ENCODE results near the gene ACSM3. TPM values are rescaled to one million over a fixed set of nuclear protein-coding genes. Genes with fewer than 3 reads are reported as not detected.

The ACSM3 gene
- total and polyA plus RNA-seq, 9 of the 15 experiments (the other 6 are each of a cell fraction or from before 2014, with no cell fraction given): 112 to 420 (median 182) TPM

DNA sequence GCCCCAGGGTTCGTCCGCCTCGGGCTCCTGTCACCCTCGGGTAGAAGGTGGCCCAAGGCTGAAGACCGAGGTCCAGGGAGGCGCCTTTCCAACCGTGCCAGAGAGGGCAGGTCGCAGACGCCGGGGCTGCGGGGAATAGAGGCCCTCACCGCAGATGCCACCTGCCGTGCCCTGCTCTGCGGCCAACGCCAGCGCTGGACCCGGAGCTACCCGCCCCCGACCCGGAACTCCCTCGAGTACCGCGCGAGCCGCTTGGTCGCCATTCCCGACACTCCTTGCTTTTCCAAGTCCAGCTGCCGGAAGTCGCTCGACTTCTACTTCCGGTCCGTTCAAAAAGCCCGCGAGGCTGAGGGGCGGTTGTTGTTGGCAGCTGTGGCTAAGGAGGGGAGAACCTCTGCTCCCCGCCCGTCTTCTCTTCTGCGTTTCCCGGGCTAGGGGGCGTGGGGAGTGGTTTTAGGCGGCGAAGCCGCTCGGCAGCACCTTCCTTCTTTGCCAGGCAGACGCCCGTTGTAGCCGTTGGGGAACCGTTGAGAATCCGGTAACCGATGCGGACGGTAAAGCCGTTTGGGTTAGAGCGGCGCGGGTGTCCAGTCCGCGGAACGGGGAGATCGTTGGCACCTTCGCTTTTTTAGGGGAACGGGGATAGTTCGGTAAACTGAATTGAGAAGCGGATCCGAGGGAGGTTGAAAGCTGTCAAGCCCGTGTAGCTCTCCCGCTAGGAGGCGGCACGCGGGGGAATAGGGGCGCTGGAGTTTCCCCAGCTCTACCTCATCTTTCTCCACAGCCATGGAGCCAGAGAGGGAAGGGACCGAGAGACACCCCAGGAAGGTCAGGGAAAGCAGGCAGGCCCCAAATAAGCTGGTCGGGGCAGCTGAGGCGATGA lies 42.6 kb downstream of the ACSM3 start, which contains the start of the genes ERI2 and REXO5:
TSS of gene ERI2 (minus strand) at position 305 of the 883 bp plus-strand sequence. CDS start at position 263, 42 bp downstream.
TSS of gene REXO5 (plus strand) at position 360 of the 883 bp plus-strand sequence. CDS start at position 787, 427 bp downstream.
- Histone ChIP-seq H4K20me1 (replicated peaks; ENCODE audit: control insufficient read depth, insufficient read depth, low read length) (no peaks in the 10 kb centered on the region), H3K27ac (ENCODE audit: extremely low read depth, low read depth, low read length) (peak within 1 kb of the TSS; percentile 98), H3K4me2 (ENCODE audit: insufficient read depth, low read length) (peak within 1 kb of the TSS; percentile 98), H3K9ac (ENCODE audit: insufficient read depth in 1 of 2, low read depth in 2 of 2, low read length in 2 of 2) (peak within 1 kb of the TSS; percentile 95 to 99), H3K4me3 (peak within 1 kb of the TSS; percentile 96), H3K36me3 (ENCODE audit: control insufficient read depth, insufficient read depth, low read length) (peaks cover 29% of the 10 kb centered on the region), H3K9me3 (replicated peaks; ENCODE audit: control insufficient read depth, insufficient read depth, low read depth, low read length) (no peaks in the 10 kb centered on the region; the same call in 1 of the 2 replicates), H2AFZ (ENCODE audit: low read depth, low read length) (peak within 1 kb of the TSS; percentile 93), H3K9me1 (ENCODE audit: control insufficient read depth, insufficient read depth, low read length) (no peaks in the 10 kb centered on the region), H3K27me3 (ENCODE audit: control insufficient read depth in 2 of 2, insufficient read depth in 2 of 2, low read length in 2 of 2) (no peaks in the 10 kb centered on the region), H3K4me1 (replicated peaks in 1 of 2; ENCODE audit: control insufficient read depth in 2 of 2, insufficient read depth in 2 of 2, low read length in 2 of 2) (peaks cover 24% of the 10 kb centered on the region in 2 experiments), H3K79me2 (ENCODE audit: control insufficient read depth, insufficient read depth, low read length) (peaks cover 56% of the 10 kb centered on the region)
- BruUV-seq (replicated peaks): TSS peak; percentile 91
- ATAC-seq (peak; percentile 94), FAIRE-seq (peak; percentile 89), DNase-seq (ENCODE audit: extremely low read depth in 1 of 4, low spot score in 3 of 4) (peak; percentile 91 to 97 (median 92))
- POLR2A ChIA-PET: interaction anchor here (0.5 to 1.6 kb wide), 20 partner anchors 9 to 651 kb away, joined by 3 to 6 read pairs (median 4); no protein-coding TSS in a partner anchor
- intact Hi-C loops (cut with micrococcal nuclease) (loop anchor here (5.0 to 10.0 kb wide), 3 partner anchors 64 to 276 kb away; partner anchors contain the start of gene THUMPD1), in situ Hi-C loops (cut with MboI) (no loop called here)
- WGBS (ENCODE audit: insufficient coverage, low coverage, missing lambda C conversion rate): under 1% methylated on average over 63 of the region's 74 CpGs
- CTCF ChIA-PET (ENCODE audit: low intra/inter-chr PET ratio): interaction anchor here (0.6 kb wide), 1 partner anchor 1523 kb away, joined by 3 read pairs; no protein-coding TSS in a partner anchor
- TF ChIP-seq E2F3 (CRISPR knock-in tag; IDR thresholded peaks at IDR 0.05) (0 out of 2 replicates have a peak, but pooled peaks have one; percentile 25), ZNF133 (CRISPR knock-in tag; IDR thresholded peaks at IDR 0.05) (no peak), ZNF507 (tag; conservative IDR thresholded peaks at IDR 0.05) (no peak), RB1 (IDR thresholded peaks at IDR 0.05; ENCODE audit: low read depth) (peak; percentile 70), KAT7 (CRISPR knock-in tag; IDR thresholded peaks at IDR 0.05; ENCODE audit: borderline replicate concordance) (no peak; the same call in 1 of the 2 replicates), SRSF7 (optimal IDR thresholded peaks at IDR 0.05; ENCODE audit: low read depth, low read length) (no peak)
- TF ChIP-seq, protein P1, sequence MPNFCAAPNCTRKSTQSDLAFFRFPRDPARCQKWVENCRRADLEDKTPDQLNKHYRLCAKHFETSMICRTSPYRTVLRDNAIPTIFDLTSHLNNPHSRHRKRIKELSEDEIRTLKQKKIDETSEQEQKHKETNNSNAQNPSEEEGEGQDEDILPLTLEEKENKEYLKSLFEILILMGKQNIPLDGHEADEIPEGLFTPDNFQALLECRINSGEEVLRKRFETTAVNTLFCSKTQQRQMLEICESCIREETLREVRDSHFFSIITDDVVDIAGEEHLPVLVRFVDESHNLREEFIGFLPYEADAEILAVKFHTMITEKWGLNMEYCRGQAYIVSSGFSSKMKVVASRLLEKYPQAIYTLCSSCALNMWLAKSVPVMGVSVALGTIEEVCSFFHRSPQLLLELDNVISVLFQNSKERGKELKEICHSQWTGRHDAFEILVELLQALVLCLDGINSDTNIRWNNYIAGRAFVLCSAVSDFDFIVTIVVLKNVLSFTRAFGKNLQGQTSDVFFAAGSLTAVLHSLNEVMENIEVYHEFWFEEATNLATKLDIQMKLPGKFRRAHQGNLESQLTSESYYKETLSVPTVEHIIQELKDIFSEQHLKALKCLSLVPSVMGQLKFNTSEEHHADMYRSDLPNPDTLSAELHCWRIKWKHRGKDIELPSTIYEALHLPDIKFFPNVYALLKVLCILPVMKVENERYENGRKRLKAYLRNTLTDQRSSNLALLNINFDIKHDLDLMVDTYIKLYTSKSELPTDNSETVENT (CRISPR knock-in tag; IDR thresholded peaks at IDR 0.05): peak; percentile 20; the same call in 1 of the 2 replicates
- TF ChIP-seq, protein P2, sequence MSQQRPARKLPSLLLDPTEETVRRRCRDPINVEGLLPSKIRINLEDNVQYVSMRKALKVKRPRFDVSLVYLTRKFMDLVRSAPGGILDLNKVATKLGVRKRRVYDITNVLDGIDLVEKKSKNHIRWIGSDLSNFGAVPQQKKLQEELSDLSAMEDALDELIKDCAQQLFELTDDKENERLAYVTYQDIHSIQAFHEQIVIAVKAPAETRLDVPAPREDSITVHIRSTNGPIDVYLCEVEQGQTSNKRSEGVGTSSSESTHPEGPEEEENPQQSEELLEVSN (IDR thresholded peaks at IDR 0.05; ENCODE audit: borderline replicate concordance in 1 of 2, extremely low read depth in 1 of 2, insufficient read depth in 1 of 2, insufficient read length in 1 of 2, low read depth in 1 of 2, low read length in 1 of 2, poor library complexity in 1 of 2, severe bottlenecking in 1 of 2): peak; percentile 18 to 66
- TF ChIP-seq, protein P3, sequence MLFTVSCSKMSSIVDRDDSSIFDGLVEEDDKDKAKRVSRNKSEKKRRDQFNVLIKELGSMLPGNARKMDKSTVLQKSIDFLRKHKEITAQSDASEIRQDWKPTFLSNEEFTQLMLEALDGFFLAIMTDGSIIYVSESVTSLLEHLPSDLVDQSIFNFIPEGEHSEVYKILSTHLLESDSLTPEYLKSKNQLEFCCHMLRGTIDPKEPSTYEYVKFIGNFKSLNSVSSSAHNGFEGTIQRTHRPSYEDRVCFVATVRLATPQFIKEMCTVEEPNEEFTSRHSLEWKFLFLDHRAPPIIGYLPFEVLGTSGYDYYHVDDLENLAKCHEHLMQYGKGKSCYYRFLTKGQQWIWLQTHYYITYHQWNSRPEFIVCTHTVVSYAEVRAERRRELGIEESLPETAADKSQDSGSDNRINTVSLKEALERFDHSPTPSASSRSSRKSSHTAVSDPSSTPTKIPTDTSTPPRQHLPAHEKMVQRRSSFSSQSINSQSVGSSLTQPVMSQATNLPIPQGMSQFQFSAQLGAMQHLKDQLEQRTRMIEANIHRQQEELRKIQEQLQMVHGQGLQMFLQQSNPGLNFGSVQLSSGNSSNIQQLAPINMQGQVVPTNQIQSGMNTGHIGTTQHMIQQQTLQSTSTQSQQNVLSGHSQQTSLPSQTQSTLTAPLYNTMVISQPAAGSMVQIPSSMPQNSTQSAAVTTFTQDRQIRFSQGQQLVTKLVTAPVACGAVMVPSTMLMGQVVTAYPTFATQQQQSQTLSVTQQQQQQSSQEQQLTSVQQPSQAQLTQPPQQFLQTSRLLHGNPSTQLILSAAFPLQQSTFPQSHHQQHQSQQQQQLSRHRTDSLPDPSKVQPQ (CRISPR knock-in tag; IDR thresholded peaks at IDR 0.05; ENCODE audit: borderline replicate concordance): 0 out of 2 replicates have a peak, but pooled peaks have one; percentile 45
- TF ChIP-seq, protein P4, sequence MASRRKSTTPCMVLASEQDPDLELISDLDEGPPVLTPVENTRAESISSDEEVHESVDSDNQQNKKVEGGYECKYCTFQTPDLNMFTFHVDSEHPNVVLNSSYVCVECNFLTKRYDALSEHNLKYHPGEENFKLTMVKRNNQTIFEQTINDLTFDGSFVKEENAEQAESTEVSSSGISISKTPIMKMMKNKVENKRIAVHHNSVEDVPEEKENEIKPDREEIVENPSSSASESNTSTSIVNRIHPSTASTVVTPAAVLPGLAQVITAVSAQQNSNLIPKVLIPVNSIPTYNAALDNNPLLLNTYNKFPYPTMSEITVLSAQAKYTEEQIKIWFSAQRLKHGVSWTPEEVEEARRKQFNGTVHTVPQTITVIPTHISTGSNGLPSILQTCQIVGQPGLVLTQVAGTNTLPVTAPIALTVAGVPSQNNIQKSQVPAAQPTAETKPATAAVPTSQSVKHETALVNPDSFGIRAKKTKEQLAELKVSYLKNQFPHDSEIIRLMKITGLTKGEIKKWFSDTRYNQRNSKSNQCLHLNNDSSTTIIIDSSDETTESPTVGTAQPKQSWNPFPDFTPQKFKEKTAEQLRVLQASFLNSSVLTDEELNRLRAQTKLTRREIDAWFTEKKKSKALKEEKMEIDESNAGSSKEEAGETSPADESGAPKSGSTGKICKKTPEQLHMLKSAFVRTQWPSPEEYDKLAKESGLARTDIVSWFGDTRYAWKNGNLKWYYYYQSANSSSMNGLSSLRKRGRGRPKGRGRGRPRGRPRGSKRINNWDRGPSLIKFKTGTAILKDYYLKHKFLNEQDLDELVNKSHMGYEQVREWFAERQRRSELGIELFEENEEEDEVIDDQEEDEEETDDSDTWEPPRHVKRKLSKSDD (conservative IDR thresholded peaks at IDR 0.05; ENCODE audit: low read length): no peak

Data from K562 (cell line).